ENCODE measurements around the gene OPN5.

DNA sequence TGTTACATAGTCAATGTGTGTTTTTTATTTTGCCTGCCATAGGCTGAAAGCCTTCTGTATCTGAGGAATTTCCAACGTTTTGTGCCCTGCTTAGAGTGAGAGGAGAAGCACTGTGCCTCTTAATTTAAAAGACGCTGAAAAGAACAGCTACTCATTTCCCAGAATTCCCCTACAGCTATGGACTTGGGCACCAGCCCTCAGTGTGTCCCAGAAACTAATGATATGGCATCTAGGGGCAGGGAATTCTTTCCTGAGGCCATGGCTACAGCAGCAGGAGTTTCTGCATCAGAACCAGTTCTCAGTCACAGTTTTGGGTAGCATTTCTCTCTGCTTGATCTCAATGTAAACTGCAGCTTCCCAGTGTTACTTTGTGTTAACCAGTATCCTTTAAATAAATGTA, 20.2 kb downstream of the OPN5 start:
- TF ChIP-seq POLR2A (IDR thresholded peaks at IDR 0.05): no peak
- TF ChIP-seq CTCF (IDR thresholded peaks at IDR 0.05): no peak
